ENCODE measurements around the gene EDDM13. TPM values are rescaled to one million over a fixed set of nuclear protein-coding genes. Genes with fewer than 3 reads are reported as not detected.
"Not testable (repeated sequence)": the region's sequence is repeated elsewhere in the genome, so short reads cannot be mapped to it uniquely, and the experiment has no call there.

EDDM13 gene
- total RNA-seq, 4 donors from 2014 or later: not detected

- TF ChIP-seq CTCF (IDR thresholded peaks at IDR 0.05): no peak
- no peak for DNase-seq (ENCODE audit: low spot score)
- ATAC-seq (ENCODE audit: low FRiP score): no peak
Observed at GRCh38 chr19:56321254-56321988, 48.9 kb downstream of the EDDM13 start.

GRCh38 chr19:56321989-56322440, 49.5 kb downstream of the EDDM13 start:
- no peak for TF ChIP-seq CTCF (IDR thresholded peaks at IDR 0.05)
- ATAC-seq (ENCODE audit: low FRiP score): no peak

GRCh38 chr19:56324436-56324835, 51.9 kb downstream of the EDDM13 start:
- TF ChIP-seq CTCF (IDR thresholded peaks at IDR 0.05): no peak
- ATAC-seq (ENCODE audit: low FRiP score) (no peak), DNase-seq (ENCODE audit: low spot score) (no peak)

More at GRCh38 chr19:56321989-56322440, 49.5 kb downstream of the EDDM13 start:
- DNase-seq (ENCODE audit: low spot score): no peak

GRCh38 chr19:56332695-56333094, 60.1 kb downstream of the EDDM13 start:
- ATAC-seq (ENCODE audit: low FRiP score): no peak
- no peak for TF ChIP-seq CTCF (IDR thresholded peaks at IDR 0.05)
- DNase-seq (ENCODE audit: low spot score): no peak

GRCh38 chr19:56333506-56333905, 61.0 kb downstream of the EDDM13 start:
- DNase-seq (ENCODE audit: low spot score) (no peak), ATAC-seq (ENCODE audit: low FRiP score) (no peak)
- no peak for TF ChIP-seq CTCF (IDR thresholded peaks at IDR 0.05)

- not testable (repeated sequence) for ATAC-seq (ENCODE audit: low FRiP score); DNase-seq (ENCODE audit: low spot score)
Observed at GRCh38 chr19:56335371-56335770, 62.8 kb downstream of the EDDM13 start.

- not testable (repeated sequence) for DNase-seq (ENCODE audit: low spot score); ATAC-seq (ENCODE audit: low FRiP score)
Observed at GRCh38 chr19:56337077-56337476, 64.5 kb downstream of the EDDM13 start.

GRCh38 chr19:56339031-56339430, 66.5 kb downstream of the EDDM13 start:
- DNase-seq (ENCODE audit: low spot score); ATAC-seq (ENCODE audit: low FRiP score): not testable (repeated sequence)

Measured in omental fat pad (tissue), 4 donors.